Fibroblast of skin of right biceps (primary cell): ENCODE results near the gene CILP.
"Not testable (repeated sequence)": the region's sequence is repeated elsewhere in the genome, so short reads cannot be mapped to it uniquely, and the experiment has no call there.

ENCODE experiments used
- DNase-seq: peaks from one replicate; pipeline ENCODE4 v3.0.0-alpha.2; 2013

CILP gene

GRCh38 chr15:65189102-65189740 is 22.1 kb downstream of the CILP start:
- DNase-seq, result peak; percentile 61

- DNase-seq, result not testable (repeated sequence)
Measured at GRCh38 chr15:65188472-65188871, 22.8 kb downstream of the CILP start.

GRCh38 chr15:65184868-65185717 is 26.2 kb downstream of the CILP start, which contains the start of gene CLPX:
CLPX (minus strand) TSS chr15:65185342; CDS start chr15:65185153, 189 bp downstream.
- peak; percentile 93 for DNase-seq

- DNase-seq, result peak; percentile 50
Measured at GRCh38 chr15:65184305-65184867, 26.9 kb downstream of the CILP start.

- DNase-seq, result no peak
Measured at GRCh38 chr15:65183865-65184159, 27.5 kb downstream of the CILP start.

- DNase-seq, result no peak
Measured at GRCh38 chr15:65182538-65182937, 28.7 kb downstream of the CILP start.

GRCh38 chr15:65181582-65182353 is 29.5 kb downstream of the CILP start:
- not testable (repeated sequence) for DNase-seq

- DNase-seq, result no peak
Measured at GRCh38 chr15:65180167-65180566, 31.1 kb downstream of the CILP start.

- DNase-seq, result no peak
Measured at GRCh38 chr15:65177901-65178300, 33.4 kb downstream of the CILP start.

GRCh38 chr15:65176056-65176455 is 35.2 kb downstream of the CILP start:
- DNase-seq, result peak; percentile 58

GRCh38 chr15:65175511-65175910 is 35.8 kb downstream of the CILP start:
- DNase-seq, result peak; percentile 21

- no peak for DNase-seq
Measured at GRCh38 chr15:65174509-65174908, 36.8 kb downstream of the CILP start.

- DNase-seq, result no peak
Measured at GRCh38 chr15:65172531-65172930, 38.7 kb downstream of the CILP start.

- no peak for DNase-seq
Measured at GRCh38 chr15:65171428-65171827, 39.8 kb downstream of the CILP start.

- no peak for DNase-seq
Measured at GRCh38 chr15:65165875-65166274, 45.4 kb downstream of the CILP start.

GRCh38 chr15:65164139-65164538 is 47.1 kb downstream of the CILP start:
- no peak for DNase-seq

GRCh38 chr15:65163041-65163440 is 48.2 kb downstream of the CILP start:
- DNase-seq, result peak; percentile 16

- no peak for DNase-seq
Measured at GRCh38 chr15:65156692-65157091, 54.6 kb downstream of the CILP start.

GRCh38 chr15:65154720-65155119 is 56.6 kb downstream of the CILP start:
- DNase-seq, result no peak

GRCh38 chr15:65147902-65148301 is 63.4 kb downstream of the CILP start:
- no peak for DNase-seq

- no peak for DNase-seq
Measured at GRCh38 chr15:65146438-65146837, 64.8 kb downstream of the CILP start.
